GM12878 (cell line): Measurements from ENCODE around the gene EIF5B. TPM values are rescaled to one million over a fixed set of nuclear protein-coding genes. Genes with fewer than 3 reads are reported as not detected.

Experiments
- ATAC-seq: fragments of 200-7000 bp; cut with Tn5 transposase; 3 replicates; pipeline ENCODE4 v1.9.1; 2020; ENCODE audit warnings: mild to moderate bottlenecking, moderate library complexity
- BruUV-seq: library from RNA; stranded (reverse); fragments of 400-500 nt; replicated peaks from 2 replicates; lab custom pipeline; 2021; lab: Mats Ljungman, UMichigan
- CTCF ChIA-PET: fragments of 300-600 bp; sonication (Branson Sonifier 250); formaldehyde crosslinking; extraction: SDS; loops from one replicate; lab custom pipeline; 2021; ENCODE audit warnings: inconsistent platforms; lab: Yijun Ruan, JAX
- POLR2A ChIA-PET: fragments of 350-600 bp; formaldehyde crosslinking; extraction: SDS; loops from one replicate; lab custom pipeline; 2021; ENCODE audit warnings: inconsistent platforms; lab: Charles Lee
- RAD21 ChIA-PET: fragments of 300-600 bp; sonication (Branson Sonifier 250); formaldehyde crosslinking; loops from one replicate; lab custom pipeline; 2023; ENCODE audit warnings: antibody characterized with exemption; ENCODE audit not compliant: unreplicated experiment; lab: Charles Lee
- SMC1A ChIA-PET: fragments of 300-600 bp; sonication (Branson Sonifier 250); formaldehyde crosslinking; loops from one replicate; lab custom pipeline; 2023; ENCODE audit not compliant: unreplicated experiment, uncharacterized antibody; lab: Charles Lee
- DNase-seq: peaks from one replicate; pipeline ENCODE4 v3.0.0-alpha.2; 2011; ENCODE audit warnings: low read depth, low spot score
- FAIRE-seq: peaks from 3 replicates; lab custom pipeline; 2011; peaks lifted over from hg19 to GRCh38; lab: Jason Lieb, UNC
- H2AFZ ChIP-seq: 2 replicates; pipeline ENCODE4 v1.6.0; 2011; ENCODE audit warnings: low read depth, low read length, control low read depth; ENCODE audit not compliant: control insufficient read depth
- H3K27ac ChIP-seq: 2 replicates; pipeline ENCODE4 v1.5.1; 2011; ENCODE audit warnings: control low read depth; ENCODE audit not compliant: control insufficient read depth, insufficient read depth
- H3K27me3 ChIP-seq, 2 experiments: replicated peaks in 1 of 2; 2 replicates each; pipeline versions ENCODE4 v1.6.0 to v1.6.1; 2011; ENCODE audit warnings: low read length in 1 of 2; ENCODE audit not compliant: control insufficient read depth in 2 of 2, insufficient read depth in 2 of 2
- H3K36me3 ChIP-seq, 2 experiments: 2 replicates each; pipeline ENCODE4 v1.5.1; 2011; ENCODE audit warnings: low read length in 1 of 2; ENCODE audit not compliant: control insufficient read depth in 2 of 2, insufficient read depth in 2 of 2
- H3K4me1 ChIP-seq: 2 replicates; pipeline ENCODE4 v1.6.1; 2011; ENCODE audit warnings: mild to moderate bottlenecking, low read length, moderate library complexity, mixed read lengths; ENCODE audit not compliant: control insufficient read depth, insufficient read depth
- H3K4me2 ChIP-seq: 2 replicates; pipeline ENCODE4 v1.6.0; 2011; ENCODE audit warnings: control low read depth; ENCODE audit not compliant: control insufficient read depth, insufficient read depth
- H3K4me3 ChIP-seq: fragments of 200-600 bp; sonication (generic); 2 replicates; pipeline ENCODE4 v1.5.1; 2016
- H3K79me2 ChIP-seq: 2 replicates; pipeline ENCODE4 v1.6.0; 2011; ENCODE audit warnings: low read length; ENCODE audit not compliant: control insufficient read depth, insufficient read depth
- H3K9ac ChIP-seq: 2 replicates; pipeline ENCODE4 v1.8.0; 2011; ENCODE audit warnings: low read length, control low read depth, mixed read lengths; ENCODE audit not compliant: control insufficient read depth, insufficient read depth
- H3K9me3 ChIP-seq: replicated peaks from 3 replicates; pipeline ENCODE4 v1.5.1; 2011; ENCODE audit warnings: mild to moderate bottlenecking, low read length; ENCODE audit not compliant: control insufficient read depth, insufficient read depth
- H4K20me1 ChIP-seq: 2 replicates; pipeline ENCODE4 v1.6.0; 2011; ENCODE audit not compliant: control insufficient read depth, insufficient read depth
- ASH2L ChIP-seq: fragments of 300-600, 200-600 bp; sonication (generic); IDR thresholded peaks from 2 replicates; pipeline ENCODE4 v1.6.1; 2017; ENCODE audit warnings: low read depth, mild to moderate bottlenecking, borderline replicate concordance
- BMI1 ChIP-seq: fragments of 450-650 bp; IDR thresholded peaks from 2 replicates; pipeline ENCODE4 v1.6.1; 2016; ENCODE audit warnings: mild to moderate bottlenecking, moderate library complexity, borderline replicate concordance
- CBFB ChIP-seq: IDR thresholded peaks from 2 replicates; pipeline ENCODE4 v1.6.1; 2016; ENCODE audit warnings: antibody characterized with exemption, low read depth
- CHD1 ChIP-seq: IDR thresholded peaks from 2 replicates; pipeline ENCODE4 v1.6.1; 2012; ENCODE audit warnings: low read depth, low read length, improper control_type of control experiment
- MYB ChIP-seq: fragments of 150-350 bp; IDR thresholded peaks from 2 replicates; pipeline ENCODE4 v1.6.1; 2014; ENCODE audit warnings: mild to moderate bottlenecking, low read depth, low read length, borderline replicate concordance
- NBN ChIP-seq: fragments of 450-650 bp; IDR thresholded peaks from 2 replicates; pipeline ENCODE4 v1.6.1; 2016
- NR2F1 ChIP-seq: fragments of 450-650 bp; conservative IDR thresholded peaks from 2 replicates; pipeline ENCODE4 v1.6.1; 2017; ENCODE audit warnings: mild to moderate bottlenecking
- PAX8 ChIP-seq: fragments of 450-650 bp; IDR thresholded peaks from 2 replicates; pipeline ENCODE4 v1.6.1; 2017; ENCODE audit warnings: mild to moderate bottlenecking, moderate library complexity
- PKNOX1 ChIP-seq: fragments of 450-650 bp; IDR thresholded peaks from 2 replicates; pipeline ENCODE4 v1.6.1; 2016; ENCODE audit warnings: mild to moderate bottlenecking
- RBBP5 ChIP-seq: fragments of 200-600 bp; sonication (generic); conservative IDR thresholded peaks from 2 replicates; pipeline ENCODE4 v1.6.1; 2016
- STAT3 ChIP-seq: IDR thresholded peaks from 2 replicates; pipeline ENCODE4 v1.6.1; 2011; ENCODE audit warnings: low read depth, low read length, improper control_type of control experiment
- TARDBP ChIP-seq: IDR thresholded peaks from 2 replicates; pipeline ENCODE4 v1.6.1; 2016; ENCODE audit warnings: borderline replicate concordance
- TBL1XR1 ChIP-seq: IDR thresholded peaks from 2 replicates; pipeline ENCODE4 v1.6.1; 2012; ENCODE audit warnings: low read depth, low read length, improper control_type of control experiment
- WGBS: methylation state at CpG from one replicate; pipeline ENCODE4 v1.1.6; 2016; ENCODE audit warnings: low lambda C conversion rate; ENCODE audit not compliant: insufficient replicate concordance, insufficient coverage; ENCODE audit errors: missing lambda C conversion rate; 5-methylcytosine and 5-hydroxymethylcytosine counted together
- in situ Hi-C: fragments of 300-500 bp; cut with MboI; formaldehyde crosslinking; loops from 9 replicates; pipeline ENCODE4 v1.14.3; 2018; ENCODE audit warnings: mixed read lengths
- intact Hi-C: fragments of 100-400 bp; cut with micrococcal nuclease; formaldehyde crosslinking; loops from one replicate; pipeline ENCODE4 v1.14.2; 2022; ENCODE audit not compliant: unreplicated experiment
- polyA plus RNA-seq, 11 experiments: library from polyadenylated mRNA; depleted of rRNA in 4 of 11; unstranded in 6 of 11; stranded (reverse) in 5 of 11; fragments of >200 nt; fragmentation: Nextera tagmentation in 4 of 11; fragmentation: Illumina TruSeq in 1 of 11; extraction: Ambion mirVana in 4 of 11; extraction: Trizol in 1 of 11; gene quantifications; 1 replicate in 1 of 11; 2 replicates in 10 of 11; pipeline versions ENCODE4 v1.2.1 to v1.2.3, GENCODE V29; 2011 to 2016; ENCODE audit warnings: inconsistent platforms in 2 of 11, missing spikeins in 2 of 11, low read depth in 1 of 11
- total RNA-seq, 4 experiments: library from RNA; depleted of rRNA in 3 of 4; stranded (reverse); fragments of >200 nt in 3 of 4; fragmentation: Illumina TruSeq in 1 of 4; extraction: Trizol in 1 of 4; gene quantifications; 2 replicates each; pipeline versions ENCODE4 v1.2.1 to v1.2.3, GENCODE V29; 2013 to 2021
- TF ChIP-seq, protein P1 (sequence below): IDR thresholded peaks from 2 replicates; pipeline ENCODE4 v1.6.1; 2012; ENCODE audit warnings: mild to moderate bottlenecking, low read depth, low read length

EIF5B gene
- total and polyA plus RNA-seq, 10 of the 15 experiments (the other 5 are each of a cell fraction or from before 2014, with no cell fraction given): 21.7 to 119 (median 40.8) TPM

- H3K9ac ChIP-seq: no peak overlapping the region
- BruUV-seq: no TSS peak
- no peak overlapping the region for H3K4me2 ChIP-seq
- no peak overlapping the region for H2AFZ ChIP-seq
- H4K20me1 ChIP-seq: no peaks in the 10 kb centered on the region
- H3K36me3 ChIP-seq: peaks cover 12 to 36% of the 10 kb centered on the region in 2 experiments
- in situ Hi-C loops: no loop called here
- intact Hi-C loops: no loop called here
- POLR2A ChIA-PET: no interaction called here
- SMC1A ChIA-PET: interaction anchor here (0.5 kb wide), 1 partner anchor 47 kb away, joined by 3 read pairs; no protein-coding TSS in a partner anchor
- CTCF ChIA-PET: no interaction called here
- no peaks in the 10 kb centered on the region for H3K9me3 ChIP-seq
- no peak for ATAC-seq
- RAD21 ChIA-PET: no interaction called here
- H3K79me2 ChIP-seq: no peaks in the 10 kb centered on the region
- no peak overlapping the region for H3K4me3 ChIP-seq
- DNase-seq: no peak
- no peak overlapping the region for H3K27ac ChIP-seq
- no peak for FAIRE-seq
- no peaks in the 10 kb centered on the region for H3K4me1 ChIP-seq
- TF ChIP-seq CHD1 (no peak), TBL1XR1 (no peak), ASH2L (no peak), BMI1 (no peak), NBN (no peak)
- WGBS: 96% methylated on average over 3 of the region's 3 CpGs
- H3K27me3 ChIP-seq: no peaks in the 10 kb centered on the region
Measured at GRCh38 chr2:99397266-99397920, 60.2 kb downstream of the EIF5B start.

- Histone ChIP-seq H3K36me3 (peaks cover 12 to 42% of the 10 kb centered on the region in 2 experiments), H3K4me1 (no peaks in the 10 kb centered on the region), H4K20me1 (no peaks in the 10 kb centered on the region), H3K9ac (no peak overlapping the region), H2AFZ (no peak overlapping the region), H3K27me3 (no peaks in the 10 kb centered on the region), H3K9me3 (no peaks in the 10 kb centered on the region), H3K4me3 (no peak overlapping the region), H3K79me2 (no peaks in the 10 kb centered on the region), H3K27ac (no peak overlapping the region), H3K4me2 (no peak overlapping the region)
- SMC1A ChIA-PET: interaction anchor here (0.5 to 1.2 kb wide), 2 partner anchors 18 to 48 kb away, joined by 3 to 6 read pairs; no protein-coding TSS in a partner anchor
- 97% methylated on average over 5 of the region's 5 CpGs for WGBS
- DNase-seq (no peak), FAIRE-seq (no peak), ATAC-seq (no peak)
- TF ChIP-seq CBFB: no peak
- no peak for TF ChIP-seq RBBP5
- TF ChIP-seq, protein P1, sequence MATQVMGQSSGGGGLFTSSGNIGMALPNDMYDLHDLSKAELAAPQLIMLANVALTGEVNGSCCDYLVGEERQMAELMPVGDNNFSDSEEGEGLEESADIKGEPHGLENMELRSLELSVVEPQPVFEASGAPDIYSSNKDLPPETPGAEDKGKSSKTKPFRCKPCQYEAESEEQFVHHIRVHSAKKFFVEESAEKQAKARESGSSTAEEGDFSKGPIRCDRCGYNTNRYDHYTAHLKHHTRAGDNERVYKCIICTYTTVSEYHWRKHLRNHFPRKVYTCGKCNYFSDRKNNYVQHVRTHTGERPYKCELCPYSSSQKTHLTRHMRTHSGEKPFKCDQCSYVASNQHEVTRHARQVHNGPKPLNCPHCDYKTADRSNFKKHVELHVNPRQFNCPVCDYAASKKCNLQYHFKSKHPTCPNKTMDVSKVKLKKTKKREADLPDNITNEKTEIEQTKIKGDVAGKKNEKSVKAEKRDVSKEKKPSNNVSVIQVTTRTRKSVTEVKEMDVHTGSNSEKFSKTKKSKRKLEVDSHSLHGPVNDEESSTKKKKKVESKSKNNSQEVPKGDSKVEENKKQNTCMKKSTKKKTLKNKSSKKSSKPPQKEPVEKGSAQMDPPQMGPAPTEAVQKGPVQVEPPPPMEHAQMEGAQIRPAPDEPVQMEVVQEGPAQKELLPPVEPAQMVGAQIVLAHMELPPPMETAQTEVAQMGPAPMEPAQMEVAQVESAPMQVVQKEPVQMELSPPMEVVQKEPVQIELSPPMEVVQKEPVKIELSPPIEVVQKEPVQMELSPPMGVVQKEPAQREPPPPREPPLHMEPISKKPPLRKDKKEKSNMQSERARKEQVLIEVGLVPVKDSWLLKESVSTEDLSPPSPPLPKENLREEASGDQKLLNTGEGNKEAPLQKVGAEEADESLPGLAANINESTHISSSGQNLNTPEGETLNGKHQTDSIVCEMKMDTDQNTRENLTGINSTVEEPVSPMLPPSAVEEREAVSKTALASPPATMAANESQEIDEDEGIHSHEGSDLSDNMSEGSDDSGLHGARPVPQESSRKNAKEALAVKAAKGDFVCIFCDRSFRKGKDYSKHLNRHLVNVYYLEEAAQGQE: no peak
- TF ChIP-seq PKNOX1: no peak
- TF ChIP-seq PAX8: no peak
- TF ChIP-seq STAT3: no peak
- no peak for TF ChIP-seq NR2F1
- TF ChIP-seq TARDBP: no peak
- TF ChIP-seq MYB: no peak
- no TSS peak for BruUV-seq
- RAD21 ChIA-PET: no interaction called here
- CTCF ChIA-PET: interaction anchor here (0.9 to 1.2 kb wide), 2 partner anchors 61 to 92 kb away, joined by 3 read pairs; partner anchors contain the start of genes EIF5B and REV1
- intact Hi-C loops: no loop called here
- POLR2A ChIA-PET: no interaction called here
- in situ Hi-C loops: no loop called here
Measured at GRCh38 chr2:99398303-99398702, 61.1 kb downstream of the EIF5B start.
